Activated naive CD4-positive, alpha-beta T cell treated with anti-CD3 and anti-CD28 coated beads, Interleukin-2, amount 50 U/mL, for 72 hours (primary cell): ENCODE measurements around the gene ALOX15B. TPM values are rescaled to one million over a fixed set of nuclear protein-coding genes. Genes with fewer than 3 reads are reported as not detected.
A peak's percentile ranks its signal among the peaks of the same experiment; 100 is the strongest.
"Not testable (repeated sequence)": the region's sequence is repeated elsewhere in the genome, so short reads cannot be mapped to it uniquely, and the experiment has no call there.

Experiments
- ATAC-seq, 2 donors: fragments of 150-1000 bp; cut with Tn5 transposase; 2 replicates each; pipeline ENCODE4 v1.10.0; 2021; ENCODE audit warnings: mild to moderate bottlenecking in 2 of 2, moderate library complexity in 2 of 2
- DNase-seq, 2 donors: peaks; one replicate each; pipeline ENCODE4 v3.0.0; 2021 to 2022; ENCODE audit warnings: low spot score in 2 of 2
- H3K27ac Mint-ChIP-seq, 2 donors: one replicate each; pipeline ENCODE4 v1.8.0; 2022; ENCODE audit warnings: mild to moderate bottlenecking in 2 of 2, mixed read lengths in 2 of 2
- H3K36me3 Mint-ChIP-seq, 2 donors: one replicate each; pipeline ENCODE4 v1.8.0; 2022; ENCODE audit warnings: mixed read lengths in 2 of 2
- H3K9me3 Mint-ChIP-seq, 2 donors: one replicate each; pipeline ENCODE4 v1.8.0; 2022; ENCODE audit warnings: mixed read lengths in 2 of 2
- total RNA-seq, 2 donors: library from RNA; stranded (reverse); gene quantifications; one replicate each; pipeline ENCODE4 v1.2.3, GENCODE V29; 2022

Gene ALOX15B
- total RNA-seq, 2 donors from 2014 or later: not detected

DNA sequence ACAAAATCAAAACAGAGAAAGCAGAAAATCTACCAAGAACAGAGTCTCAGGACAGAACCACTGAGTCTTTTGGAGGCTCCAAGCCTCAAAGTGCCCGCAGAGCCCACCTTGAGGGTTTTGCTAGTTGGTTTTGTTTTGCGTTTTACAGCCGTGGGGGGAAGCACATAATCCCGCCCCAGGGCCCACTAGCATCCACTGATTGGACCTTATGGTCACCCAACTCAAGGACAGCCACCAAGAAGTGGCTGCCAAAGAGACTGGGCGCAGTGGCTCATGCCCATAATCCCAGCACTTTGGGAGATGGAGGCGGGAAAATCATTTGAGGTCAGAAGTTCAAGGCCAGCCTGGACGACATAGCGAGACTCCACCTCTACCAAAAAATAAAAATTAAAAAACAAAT, 9.9 kb downstream of the ALOX15B start:
- DNase-seq: no peak
- H3K27ac Mint-ChIP-seq: no peak overlapping the region
- H3K9me3 Mint-ChIP-seq: no peaks in the 10 kb centered on the region
- no peak for ATAC-seq
- no peaks in the 10 kb centered on the region for H3K36me3 Mint-ChIP-seq

DNA sequence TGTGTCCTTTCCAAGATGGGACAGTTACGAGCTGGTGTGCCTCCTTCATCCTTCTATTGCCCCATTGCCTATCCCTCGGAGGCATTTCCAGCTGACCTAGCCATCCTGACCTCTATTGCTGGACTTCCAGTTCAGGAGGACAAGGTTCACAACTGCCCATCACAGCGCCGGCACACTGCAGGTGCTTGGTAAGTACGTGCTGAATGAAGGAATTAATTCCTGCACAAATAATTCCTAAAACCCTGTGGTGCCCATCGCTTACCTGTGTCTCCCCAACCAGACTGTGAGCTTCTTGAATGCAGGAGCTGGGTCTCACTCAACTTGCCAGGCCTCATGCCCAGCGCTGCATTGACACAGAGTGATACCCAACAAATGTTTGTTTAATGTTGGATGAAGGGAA, 13.0 kb downstream of the ALOX15B start:
- no peaks in the 10 kb centered on the region for H3K36me3 Mint-ChIP-seq
- no peak for ATAC-seq
- DNase-seq: no peak
- no peaks in the 10 kb centered on the region for H3K9me3 Mint-ChIP-seq
- H3K27ac Mint-ChIP-seq: no peak overlapping the region

GRCh38 chr17:8052256-8053252, 13.7 kb downstream of the ALOX15B start:
- Mint-ChIP-seq H3K27ac (no peak overlapping the region), H3K36me3 (no peaks in the 10 kb centered on the region), H3K9me3 (no peaks in the 10 kb centered on the region)
- no peak for DNase-seq
- ATAC-seq: no peak

GRCh38 chr17:8053600-8053999, 14.7 kb downstream of the ALOX15B start:
- no peaks in the 10 kb centered on the region for H3K36me3 Mint-ChIP-seq
- H3K9me3 Mint-ChIP-seq: no peaks in the 10 kb centered on the region
- no peak overlapping the region for H3K27ac Mint-ChIP-seq
- ATAC-seq (no peak), DNase-seq (no peak)

- DNase-seq (no peak), ATAC-seq (no peak)
- Mint-ChIP-seq H3K27ac (no peak overlapping the region), H3K36me3 (no peaks in the 10 kb centered on the region), H3K9me3 (no peaks in the 10 kb centered on the region)
Observed at GRCh38 chr17:8055851-8056231, 17.0 kb downstream of the ALOX15B start.

- no peak overlapping the region for H3K27ac Mint-ChIP-seq
- H3K36me3 Mint-ChIP-seq: no peaks in the 10 kb centered on the region
- DNase-seq (peak in 1 of 2 donors; percentile 55), ATAC-seq (peak; percentile 62 to 79)
- H3K9me3 Mint-ChIP-seq: no peaks in the 10 kb centered on the region
Observed at GRCh38 chr17:8056232-8056975, 17.5 kb downstream of the ALOX15B start.

DNA sequence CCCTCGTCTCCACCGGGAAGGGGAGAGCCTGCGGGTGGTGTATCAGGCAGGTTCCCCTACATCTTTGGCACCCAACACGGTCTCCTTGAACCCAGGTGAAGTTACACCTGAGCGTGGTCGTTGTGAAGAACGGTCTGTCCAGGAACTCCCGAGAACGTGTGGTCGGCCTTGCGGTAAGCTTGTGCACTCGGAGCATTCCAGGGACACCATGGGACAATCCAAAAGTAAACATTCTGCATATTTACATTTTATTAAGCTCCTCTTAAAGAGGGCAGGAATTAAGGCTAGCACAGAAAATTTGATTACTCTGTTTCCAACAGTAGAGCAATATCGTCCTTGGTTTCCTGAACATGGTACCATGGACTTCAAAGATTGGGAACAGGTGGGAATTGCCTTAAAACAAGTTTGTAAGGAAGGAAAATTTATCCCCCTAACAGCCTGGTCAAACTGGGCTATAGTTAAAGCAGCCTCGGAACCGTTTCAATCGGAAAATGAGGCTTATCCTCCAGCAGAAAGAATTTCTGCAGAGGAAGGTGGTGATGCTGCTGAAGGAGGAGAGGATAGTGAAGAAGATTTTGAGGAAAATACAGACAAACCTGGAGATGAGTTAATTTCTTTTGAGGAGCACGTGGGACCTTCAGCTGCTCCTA, 18.2 kb downstream of the ALOX15B start:
- H3K9me3 Mint-ChIP-seq: no peaks in the 10 kb centered on the region
- no peaks in the 10 kb centered on the region for H3K36me3 Mint-ChIP-seq
- ATAC-seq: no peak
- no peak overlapping the region for H3K27ac Mint-ChIP-seq
- no peak for DNase-seq

- no peaks in the 10 kb centered on the region for H3K36me3 Mint-ChIP-seq
- DNase-seq (peak in 1 of 2 donors; percentile 62), ATAC-seq (peak; percentile 73 to 82)
- H3K9me3 Mint-ChIP-seq: no peaks in the 10 kb centered on the region
- H3K27ac Mint-ChIP-seq: no peak overlapping the region
Observed at GRCh38 chr17:8057691-8058114, 18.8 kb downstream of the ALOX15B start.

GRCh38 chr17:8059131-8059530, 20.3 kb downstream of the ALOX15B start:
- Mint-ChIP-seq H3K27ac (no peak overlapping the region), H3K36me3 (no peaks in the 10 kb centered on the region), H3K9me3 (no peaks in the 10 kb centered on the region)
- no peak for DNase-seq
- no peak for ATAC-seq

DNA sequence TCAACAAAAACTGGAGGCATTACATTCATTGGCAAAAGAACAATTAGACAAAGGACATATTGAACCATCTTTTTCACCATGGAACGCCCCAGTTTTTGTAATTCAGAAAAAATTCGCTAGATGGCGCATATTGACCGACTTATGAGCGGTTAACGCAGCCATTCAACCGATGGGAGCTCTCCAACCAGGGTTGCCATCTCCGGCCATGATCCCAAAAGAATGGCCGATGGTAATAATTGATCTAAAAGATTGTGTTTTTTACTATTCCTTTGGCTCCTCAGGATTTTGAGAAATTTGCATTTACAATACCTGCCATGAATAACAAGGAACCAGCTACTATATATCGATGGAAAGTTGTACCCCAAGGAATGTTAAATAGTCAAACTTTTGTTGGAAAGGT, 21.4 kb downstream of the ALOX15B start:
- Mint-ChIP-seq H3K27ac (no peak overlapping the region), H3K9me3 (no peaks in the 10 kb centered on the region), H3K36me3 (no peaks in the 10 kb centered on the region)
- ATAC-seq: peak; percentile 59 to 65
- peak; percentile 53 to 79 for DNase-seq

DNA sequence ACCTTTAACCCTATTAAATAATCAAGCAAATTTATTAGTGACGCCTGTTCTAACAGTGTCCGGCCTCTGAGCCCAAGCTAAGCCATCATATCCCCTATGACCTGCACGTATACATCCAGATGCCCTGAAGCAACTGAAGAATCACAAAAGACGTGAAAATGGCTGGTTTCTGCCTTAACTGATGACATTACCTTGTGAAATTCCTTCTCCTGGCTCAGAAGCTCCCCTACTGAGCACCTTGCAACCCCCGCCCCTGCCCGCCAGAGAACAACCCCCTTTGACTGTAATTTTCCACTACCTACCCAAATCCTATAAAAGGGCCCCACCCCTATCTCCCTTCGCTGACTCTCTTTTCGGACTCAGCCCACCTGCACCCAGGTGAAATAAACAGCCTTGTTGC, 23.0 kb downstream of the ALOX15B start:
- not testable (repeated sequence) for H3K27ac Mint-ChIP-seq, H3K36me3 Mint-ChIP-seq, ATAC-seq, DNase-seq, H3K9me3 Mint-ChIP-seq

- H3K27ac Mint-ChIP-seq: no peak overlapping the region
- no peak for DNase-seq
- H3K9me3 Mint-ChIP-seq: no peaks in the 10 kb centered on the region
- ATAC-seq: no peak
- H3K36me3 Mint-ChIP-seq: no peaks in the 10 kb centered on the region
Observed at GRCh38 chr17:8062435-8062806, 23.6 kb downstream of the ALOX15B start.

DNA sequence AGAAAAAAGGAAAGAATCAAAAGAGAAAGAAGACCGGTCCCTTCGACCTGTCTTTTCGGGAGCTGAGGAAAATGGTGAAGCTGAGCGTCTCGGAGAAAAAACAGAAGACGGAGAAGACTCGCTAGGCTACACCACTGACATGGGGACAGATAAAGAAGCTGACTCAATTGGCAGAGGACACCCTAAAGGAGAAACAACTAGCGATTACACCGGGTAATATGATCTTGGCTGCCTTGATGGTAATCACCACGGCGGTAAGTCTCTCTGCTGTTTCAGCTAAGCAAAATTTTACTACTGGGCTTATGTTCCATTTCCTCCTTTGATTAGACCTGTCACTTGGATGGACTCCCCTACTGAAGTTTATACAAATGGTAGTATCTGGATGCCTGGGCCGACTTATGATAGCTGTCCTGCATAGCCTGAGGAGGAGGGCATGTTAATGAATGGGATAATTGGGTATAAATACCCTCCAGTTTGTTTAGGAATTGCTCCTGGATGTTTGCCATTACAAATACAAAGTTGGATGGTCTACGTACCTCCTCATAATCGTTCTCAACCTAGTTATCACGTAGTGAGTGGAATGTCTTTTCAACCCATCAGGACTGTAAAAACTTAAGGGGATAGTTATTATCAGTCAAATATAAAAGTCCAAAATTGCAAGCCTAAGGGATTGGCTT, 24.1 kb downstream of the ALOX15B start:
- Mint-ChIP-seq H3K9me3 (no peaks in the 10 kb centered on the region), H3K36me3 (no peaks in the 10 kb centered on the region), H3K27ac (no peak overlapping the region)
- no peak for DNase-seq
- ATAC-seq: no peak

GRCh38 chr17:8063761-8064534, 25.1 kb downstream of the ALOX15B start:
- Mint-ChIP-seq H3K9me3 (no peaks in the 10 kb centered on the region), H3K27ac (no peak overlapping the region), H3K36me3 (no peaks in the 10 kb centered on the region)
- DNase-seq (no peak), ATAC-seq (no peak)

DNA sequence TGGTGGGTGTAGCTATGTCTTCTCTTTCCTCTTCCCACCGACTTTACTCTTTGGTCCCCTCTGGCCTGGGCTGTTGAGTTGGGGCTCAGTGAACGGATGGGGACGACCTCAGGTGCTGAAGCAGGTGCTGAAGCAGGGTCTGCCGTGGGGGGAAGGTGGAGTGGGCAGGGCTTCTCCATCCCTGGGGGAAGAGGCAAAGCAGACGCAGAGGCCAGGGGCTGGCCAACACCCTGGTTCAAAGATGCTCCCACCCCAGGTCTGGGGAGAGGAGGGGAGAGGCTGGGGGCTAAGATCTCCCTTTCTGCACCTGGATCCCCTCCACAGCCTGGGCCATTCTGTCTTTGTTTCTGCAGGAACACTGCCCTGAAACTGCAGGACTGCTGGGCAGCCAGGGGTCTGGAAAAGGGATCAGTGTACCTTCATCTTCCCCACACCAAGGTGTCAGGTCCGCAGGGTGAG, 25.7 kb downstream of the ALOX15B start:
- H3K27ac Mint-ChIP-seq: no peak overlapping the region

More for the DNA sequence above, 25.7 kb downstream of the ALOX15B start:
- Mint-ChIP-seq H3K36me3 (no peaks in the 10 kb centered on the region), H3K9me3 (no peaks in the 10 kb centered on the region)
- no peak for DNase-seq
- no peak for ATAC-seq
